ENCODE measurements around the gene MED17. TPM values are rescaled to one million over a fixed set of nuclear protein-coding genes. Genes with fewer than 3 reads are reported as not detected.
A peak's percentile ranks its signal among the peaks of the same experiment; 100 is the strongest.

MED17 gene
- total and polyA plus RNA-seq, 2 of the 13 experiments (the other 11 are each of a cell fraction or from before 2014, with no cell fraction given), result 23.1 to 37.0 TPM

DNA sequence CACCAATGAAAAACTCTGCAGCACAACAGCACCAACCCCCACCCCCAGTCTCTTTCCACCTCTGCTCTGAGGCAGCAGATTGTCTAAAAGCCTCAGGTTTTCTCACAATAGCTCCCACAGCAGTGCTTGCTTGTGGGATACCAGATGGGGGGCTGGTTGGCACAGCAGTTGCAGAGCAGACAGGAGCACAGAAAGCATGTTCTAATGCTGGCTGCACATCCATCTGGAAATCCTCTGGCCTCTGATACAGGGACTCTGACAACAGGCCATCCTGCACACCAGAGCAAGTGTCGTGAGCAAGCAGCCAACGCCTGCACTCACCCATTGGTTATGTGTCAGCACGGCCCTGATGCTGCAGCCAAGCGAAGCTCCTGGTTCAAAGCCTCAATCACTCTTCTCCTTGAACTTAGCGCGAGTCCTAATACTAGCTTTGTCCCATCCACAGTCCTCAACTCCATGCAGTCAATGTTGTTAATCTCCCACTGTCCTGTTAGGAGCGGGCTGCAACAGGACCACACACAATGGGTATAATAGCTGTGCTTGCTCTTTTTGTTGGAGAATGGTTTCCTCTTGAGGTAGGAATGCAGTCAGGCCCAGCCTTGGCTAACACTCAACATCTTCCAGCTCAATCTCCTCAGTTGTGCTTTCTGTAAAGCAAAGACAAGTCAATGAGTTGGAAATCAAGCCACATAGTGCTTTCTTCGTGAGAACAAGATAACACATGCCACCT, 36.0 kb downstream of the MED17 start:
- POLR2A ChIA-PET, result interaction anchor here (1.6 kb wide), 1 partner anchor 79 kb away, joined by 4 read pairs; the partner anchor contains the start of genes C11orf54 and TAF1D
- H3K36me3 ChIP-seq (replicated peaks in 1 of 2; ENCODE audit: control insufficient read depth in 1 of 2, insufficient read depth in 2 of 2, low read length in 2 of 2), result 0 out of 5 replicates have a peak, but pooled peaks cover 0 to 4% of the 10 kb centered on the region in 2 experiments
- H3K27me3 ChIP-seq (ENCODE audit: control insufficient read depth in 1 of 2, insufficient read depth in 2 of 2, low read length in 2 of 2), result no peaks in the 10 kb centered on the region
- intact Hi-C loops (cut with micrococcal nuclease; ENCODE audit: unreplicated experiment) (no loop called here), in situ Hi-C loops (cut with HindIII; ENCODE audit: extremely low pct_ligation_motif_present, low pct_unique_long_range_greater_than_20kb) (no loop called here)
- peak; percentile 16 for TF ChIP-seq TEAD3 (CRISPR knock-in tag; optimal IDR thresholded peaks at IDR 0.05; ENCODE audit: borderline replicate concordance)
- TF ChIP-seq, protein P1, sequence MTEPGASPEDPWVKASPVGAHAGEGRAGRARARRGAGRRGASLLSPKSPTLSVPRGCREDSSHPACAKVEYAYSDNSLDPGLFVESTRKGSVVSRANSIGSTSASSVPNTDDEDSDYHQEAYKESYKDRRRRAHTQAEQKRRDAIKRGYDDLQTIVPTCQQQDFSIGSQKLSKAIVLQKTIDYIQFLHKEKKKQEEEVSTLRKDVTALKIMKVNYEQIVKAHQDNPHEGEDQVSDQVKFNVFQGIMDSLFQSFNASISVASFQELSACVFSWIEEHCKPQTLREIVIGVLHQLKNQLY (CRISPR knock-in tag; IDR thresholded peaks at IDR 0.05), result no peak
- TF ChIP-seq CCDC6 (CRISPR knock-in tag; IDR thresholded peaks at IDR 0.05), result 0 out of 2 replicates have a peak, but pooled peaks have one; percentile 32
- FAIRE-seq (no peak), DNase-seq (ENCODE audit: low spot score) (no peak), ATAC-seq (peak; percentile 37)
- no peaks in the 10 kb centered on the region for H3K79me2 ChIP-seq (ENCODE audit: insufficient read depth, low read length)
- CTCF ChIA-PET (ENCODE audit: low intra/inter-chr PET ratio, low total read pairs), result no interaction called here
- H4K20me1 ChIP-seq (ENCODE audit: insufficient read depth, low read length), result no peaks in the 10 kb centered on the region
- 85% methylated on average over 6 of the region's 8 CpGs for WGBS (ENCODE audit: low lambda C conversion rate)
- H2AFZ ChIP-seq (ENCODE audit: low read length), result no peak overlapping the region
- H3K27ac ChIP-seq (ENCODE audit: extremely low read length, insufficient read depth, low read length), result no peak overlapping the region
- H3K4me3 ChIP-seq (replicated peaks in 1 of 3; ENCODE audit: insufficient read depth in 1 of 3, low read depth in 2 of 3, low read length in 3 of 3), result no peak overlapping the region
- peaks cover 36% of the 10 kb centered on the region for H3K4me1 ChIP-seq (ENCODE audit: insufficient read depth, low read length)
- H3K9ac ChIP-seq (ENCODE audit: insufficient read depth, low read depth, low read length), result no peak overlapping the region
- H3K4me2 ChIP-seq (ENCODE audit: low read depth, low read length), result no peak overlapping the region
- H3K9me3 ChIP-seq (ENCODE audit: low read length), result no peaks in the 10 kb centered on the region
- BruUV-seq (replicated peaks), result no TSS peak

DNA sequence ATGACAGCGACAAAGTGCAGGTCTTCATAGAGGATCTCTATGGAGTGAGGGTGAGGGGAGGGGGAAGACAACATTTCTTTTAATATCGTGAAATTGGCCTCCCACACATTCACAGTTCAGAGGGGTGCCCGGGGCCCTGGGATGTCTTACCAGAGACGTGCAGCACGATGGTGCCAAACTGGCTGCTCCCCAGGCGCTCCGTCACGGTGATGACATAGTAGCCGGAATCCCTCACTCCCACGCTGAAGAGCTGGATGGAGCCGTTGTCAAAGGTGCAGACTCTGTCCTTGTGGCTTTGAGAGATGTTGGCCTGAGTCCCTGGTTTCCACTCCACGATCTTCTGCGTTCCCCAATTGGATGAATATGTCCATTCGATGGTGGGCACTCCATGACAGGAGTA, 36.8 kb downstream of the MED17 start:
- in situ Hi-C loops (cut with HindIII; ENCODE audit: extremely low pct_ligation_motif_present, low pct_unique_long_range_greater_than_20kb) (no loop called here), intact Hi-C loops (cut with micrococcal nuclease; ENCODE audit: unreplicated experiment) (no loop called here)
- no TSS peak for BruUV-seq (replicated peaks)
- H3K27ac ChIP-seq (ENCODE audit: extremely low read length, insufficient read depth, low read length), result no peak overlapping the region
- no peaks in the 10 kb centered on the region for H4K20me1 ChIP-seq (ENCODE audit: insufficient read depth, low read length)
- H3K36me3 ChIP-seq (replicated peaks in 1 of 2; ENCODE audit: control insufficient read depth in 1 of 2, insufficient read depth in 2 of 2, low read length in 2 of 2), result no peaks in the 10 kb centered on the region
- H2AFZ ChIP-seq (ENCODE audit: low read length), result no peak overlapping the region
- H3K4me1 ChIP-seq (ENCODE audit: insufficient read depth, low read length), result peaks cover 43% of the 10 kb centered on the region
- ATAC-seq, result peak; percentile 12
- ChIA-PET POLR2A (interaction anchor here (1.4 kb wide), 1 partner anchor 79 kb away, joined by 3 read pairs; the partner anchor contains the start of genes C11orf54 and TAF1D), CTCF (ENCODE audit: low intra/inter-chr PET ratio, low total read pairs) (no interaction called here)
- H3K9me3 ChIP-seq (ENCODE audit: low read length), result no peaks in the 10 kb centered on the region
- H3K27me3 ChIP-seq (ENCODE audit: control insufficient read depth in 1 of 2, insufficient read depth in 2 of 2, low read length in 2 of 2), result no peaks in the 10 kb centered on the region
- no peak overlapping the region for H3K4me2 ChIP-seq (ENCODE audit: low read depth, low read length)
- no peak for FAIRE-seq
- no peak overlapping the region for H3K9ac ChIP-seq (ENCODE audit: insufficient read depth, low read depth, low read length)
- WGBS (ENCODE audit: low lambda C conversion rate), result 93% methylated on average over 8 of the region's 14 CpGs
- no peak overlapping the region for H3K4me3 ChIP-seq (replicated peaks in 1 of 3; ENCODE audit: insufficient read depth in 1 of 3, low read depth in 2 of 3, low read length in 3 of 3)
- H3K79me2 ChIP-seq (ENCODE audit: insufficient read depth, low read length), result no peaks in the 10 kb centered on the region
- no peak for DNase-seq (ENCODE audit: low spot score)
- TF ChIP-seq, protein P2, sequence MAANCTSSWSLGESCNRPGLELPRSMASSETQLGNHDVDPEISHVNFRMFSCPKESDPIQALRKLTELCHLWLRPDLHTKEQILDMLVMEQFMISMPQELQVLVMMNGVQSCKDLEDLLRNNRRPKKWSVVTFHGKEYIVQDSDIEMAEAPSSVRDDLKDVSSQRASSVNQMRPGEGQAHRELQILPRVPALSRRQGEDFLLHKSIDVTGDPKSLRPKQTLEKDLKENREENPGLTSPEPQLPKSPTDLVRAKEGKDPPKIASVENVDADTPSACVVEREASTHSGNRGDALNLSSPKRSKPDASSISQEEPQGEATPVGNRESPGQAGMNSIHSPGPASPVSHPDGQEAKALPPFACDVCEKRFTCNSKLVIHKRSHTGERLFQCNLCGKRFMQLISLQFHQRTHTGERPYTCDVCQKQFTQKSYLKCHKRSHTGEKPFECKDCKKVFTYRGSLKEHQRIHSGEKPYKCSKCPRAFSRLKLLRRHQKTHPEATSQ (CRISPR knock-in tag; IDR thresholded peaks at IDR 0.05; ENCODE audit: borderline replicate concordance), result no peak
- TF ChIP-seq, protein P3, sequence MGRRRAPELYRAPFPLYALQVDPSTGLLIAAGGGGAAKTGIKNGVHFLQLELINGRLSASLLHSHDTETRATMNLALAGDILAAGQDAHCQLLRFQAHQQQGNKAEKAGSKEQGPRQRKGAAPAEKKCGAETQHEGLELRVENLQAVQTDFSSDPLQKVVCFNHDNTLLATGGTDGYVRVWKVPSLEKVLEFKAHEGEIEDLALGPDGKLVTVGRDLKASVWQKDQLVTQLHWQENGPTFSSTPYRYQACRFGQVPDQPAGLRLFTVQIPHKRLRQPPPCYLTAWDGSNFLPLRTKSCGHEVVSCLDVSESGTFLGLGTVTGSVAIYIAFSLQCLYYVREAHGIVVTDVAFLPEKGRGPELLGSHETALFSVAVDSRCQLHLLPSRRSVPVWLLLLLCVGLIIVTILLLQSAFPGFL (CRISPR knock-in tag; IDR thresholded peaks at IDR 0.05), result no peak
- TF ChIP-seq, protein P4, sequence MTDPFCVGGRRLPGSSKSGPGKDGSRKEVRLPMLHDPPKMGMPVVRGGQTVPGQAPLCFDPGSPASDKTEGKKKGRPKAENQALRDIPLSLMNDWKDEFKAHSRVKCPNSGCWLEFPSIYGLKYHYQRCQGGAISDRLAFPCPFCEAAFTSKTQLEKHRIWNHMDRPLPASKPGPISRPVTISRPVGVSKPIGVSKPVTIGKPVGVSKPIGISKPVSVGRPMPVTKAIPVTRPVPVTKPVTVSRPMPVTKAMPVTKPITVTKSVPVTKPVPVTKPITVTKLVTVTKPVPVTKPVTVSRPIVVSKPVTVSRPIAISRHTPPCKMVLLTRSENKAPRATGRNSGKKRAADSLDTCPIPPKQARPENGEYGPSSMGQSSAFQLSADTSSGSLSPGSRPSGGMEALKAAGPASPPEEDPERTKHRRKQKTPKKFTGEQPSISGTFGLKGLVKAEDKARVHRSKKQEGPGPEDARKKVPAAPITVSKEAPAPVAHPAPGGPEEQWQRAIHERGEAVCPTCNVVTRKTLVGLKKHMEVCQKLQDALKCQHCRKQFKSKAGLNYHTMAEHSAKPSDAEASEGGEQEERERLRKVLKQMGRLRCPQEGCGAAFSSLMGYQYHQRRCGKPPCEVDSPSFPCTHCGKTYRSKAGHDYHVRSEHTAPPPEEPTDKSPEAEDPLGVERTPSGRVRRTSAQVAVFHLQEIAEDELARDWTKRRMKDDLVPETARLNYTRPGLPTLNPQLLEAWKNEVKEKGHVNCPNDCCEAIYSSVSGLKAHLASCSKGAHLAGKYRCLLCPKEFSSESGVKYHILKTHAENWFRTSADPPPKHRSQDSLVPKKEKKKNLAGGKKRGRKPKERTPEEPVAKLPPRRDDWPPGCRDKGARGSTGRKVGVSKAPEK (CRISPR knock-in tag; IDR thresholded peaks at IDR 0.05; ENCODE audit: borderline replicate concordance), result no peak

Measured in HepG2 (cell line).